ENCODE data around the gene PKMYT1.
"Not testable (repeated sequence)": the region's sequence is repeated elsewhere in the genome, so short reads cannot be mapped to it uniquely, and the experiment has no call there.

The PKMYT1 gene

GRCh38 chr16:2929693-2930092 is 50.6 kb downstream of the PKMYT1 start:
- no peak for DNase-seq

GRCh38 chr16:2928796-2929195 is 51.5 kb downstream of the PKMYT1 start:
- DNase-seq: no peak

GRCh38 chr16:2928151-2928550 is 52.1 kb downstream of the PKMYT1 start:
- not testable (repeated sequence) for DNase-seq

- peak; percentile 56 to 67 for DNase-seq
Observed at GRCh38 chr16:2927010-2927646, 53.1 kb downstream of the PKMYT1 start.

- no peak for DNase-seq
Observed at GRCh38 chr16:2926650-2926999, 53.6 kb downstream of the PKMYT1 start.

GRCh38 chr16:2925951-2926649 is 54.1 kb downstream of the PKMYT1 start:
- DNase-seq: no peak

GRCh38 chr16:2924901-2925755 is 55.1 kb downstream of the PKMYT1 start:
- no peak for DNase-seq

- no peak for DNase-seq
Observed at GRCh38 chr16:2923481-2923880, 56.8 kb downstream of the PKMYT1 start.

All from SW 1271 (cell line).